Nephron (organoid): ENCODE measurements around the gene LTB4R.

ENCODE experiments used
- H3K27ac Mint-ChIP-seq, 3 experiments: 2 replicates each; pipeline ENCODE4 v1.8.0; 2020; ENCODE audit warnings: mixed read lengths in 3 of 3, mild to moderate bottlenecking in 2 of 3, moderate library complexity in 1 of 3
- H3K27me3 Mint-ChIP-seq: 2 replicates; pipeline ENCODE4 v1.8.0; 2021; ENCODE audit warnings: low read depth, mild to moderate bottlenecking, moderate library complexity, mixed read lengths
- H3K36me3 Mint-ChIP-seq: 2 replicates; pipeline ENCODE4 v1.8.0; 2020; ENCODE audit warnings: low read depth, mixed read lengths
- H3K4me1 Mint-ChIP-seq: 2 replicates; pipeline ENCODE4 v1.8.0; 2020; ENCODE audit warnings: mixed read lengths
- H3K4me3 Mint-ChIP-seq, 3 experiments: 2 replicates each; pipeline ENCODE4 v1.8.0; 2020; ENCODE audit warnings: mild to moderate bottlenecking in 3 of 3, mixed read lengths in 3 of 3, moderate library complexity in 2 of 3
- H3K9me3 Mint-ChIP-seq: 2 replicates; pipeline ENCODE4 v1.8.0; 2020; ENCODE audit warnings: mixed read lengths
- TF ChIP-seq, protein P1 (sequence below), 3 experiments: fragments of 200-600 bp; sonication (generic); IDR thresholded peaks; one replicate each; pipeline ENCODE4 v1.5.0; 2021; ENCODE audit warnings: antibody characterized with exemption in 3 of 3; ENCODE audit not compliant: unreplicated experiment in 3 of 3

LTB4R gene

GRCh38 chr14:24313913-24314312 lies 2.6 kb downstream of the LTB4R start:
- Mint-ChIP-seq H3K4me3 (no peak overlapping the region), H3K36me3 (peaks cover 7% of the 10 kb centered on the region), H3K27me3 (peaks cover 4% of the 10 kb centered on the region), H3K9me3 (no peaks in the 10 kb centered on the region), H3K27ac (peak overlapping the region in 1 of 3 experiments; percentile 33), H3K4me1 (no peaks in the 10 kb centered on the region)
- TF ChIP-seq, protein P1, sequence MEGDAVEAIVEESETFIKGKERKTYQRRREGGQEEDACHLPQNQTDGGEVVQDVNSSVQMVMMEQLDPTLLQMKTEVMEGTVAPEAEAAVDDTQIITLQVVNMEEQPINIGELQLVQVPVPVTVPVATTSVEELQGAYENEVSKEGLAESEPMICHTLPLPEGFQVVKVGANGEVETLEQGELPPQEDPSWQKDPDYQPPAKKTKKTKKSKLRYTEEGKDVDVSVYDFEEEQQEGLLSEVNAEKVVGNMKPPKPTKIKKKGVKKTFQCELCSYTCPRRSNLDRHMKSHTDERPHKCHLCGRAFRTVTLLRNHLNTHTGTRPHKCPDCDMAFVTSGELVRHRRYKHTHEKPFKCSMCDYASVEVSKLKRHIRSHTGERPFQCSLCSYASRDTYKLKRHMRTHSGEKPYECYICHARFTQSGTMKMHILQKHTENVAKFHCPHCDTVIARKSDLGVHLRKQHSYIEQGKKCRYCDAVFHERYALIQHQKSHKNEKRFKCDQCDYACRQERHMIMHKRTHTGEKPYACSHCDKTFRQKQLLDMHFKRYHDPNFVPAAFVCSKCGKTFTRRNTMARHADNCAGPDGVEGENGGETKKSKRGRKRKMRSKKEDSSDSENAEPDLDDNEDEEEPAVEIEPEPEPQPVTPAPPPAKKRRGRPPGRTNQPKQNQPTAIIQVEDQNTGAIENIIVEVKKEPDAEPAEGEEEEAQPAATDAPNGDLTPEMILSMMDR (IDR thresholded peaks at IDR 0.05; ENCODE audit: unreplicated experiment in 3 of 3): no peak

GRCh38 chr14:24314377-24315193 lies 3.3 kb downstream of the LTB4R start:
- Mint-ChIP-seq H3K36me3 (peaks cover 7% of the 10 kb centered on the region), H3K9me3 (no peaks in the 10 kb centered on the region), H3K27me3 (peaks cover 8% of the 10 kb centered on the region), H3K27ac (peak overlapping the region in 1 of 3 experiments; percentile 33), H3K4me1 (no peaks in the 10 kb centered on the region), H3K4me3 (no peak overlapping the region)
- TF ChIP-seq, protein P1 (IDR thresholded peaks at IDR 0.05; ENCODE audit: unreplicated experiment in 3 of 3): no peak

DNA sequence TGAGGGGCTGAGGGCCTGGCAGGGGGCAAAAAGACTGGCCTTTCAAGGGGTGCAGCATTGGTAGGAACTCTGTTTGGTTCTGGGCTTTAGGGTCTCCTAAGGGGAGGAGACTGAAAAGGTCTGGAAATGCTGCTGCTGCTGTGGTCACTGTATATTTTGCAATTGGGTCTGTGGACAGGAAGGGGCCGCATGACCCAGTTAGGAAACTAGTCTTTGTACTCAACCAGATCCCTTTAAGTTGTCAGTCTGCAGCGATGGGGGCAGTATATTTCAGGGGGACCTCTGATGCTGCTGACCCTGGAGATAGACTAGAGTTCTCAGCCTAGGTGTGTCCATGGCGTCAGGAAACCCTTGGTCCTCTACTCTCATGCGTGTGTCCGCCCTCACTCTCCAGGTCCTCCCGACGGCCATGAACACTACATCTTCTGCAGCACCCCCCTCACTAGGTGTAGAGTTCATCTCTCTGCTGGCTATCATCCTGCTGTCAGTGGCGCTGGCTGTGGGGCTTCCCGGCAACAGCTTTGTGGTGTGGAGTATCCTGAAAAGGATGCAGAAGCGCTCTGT lies 4.0 kb downstream of the LTB4R start:
- Mint-ChIP-seq H3K36me3 (peaks cover 3% of the 10 kb centered on the region), H3K4me3 (no peak overlapping the region), H3K27ac (no peak overlapping the region), H3K9me3 (no peaks in the 10 kb centered on the region), H3K27me3 (peaks cover 8% of the 10 kb centered on the region), H3K4me1 (no peaks in the 10 kb centered on the region)
- TF ChIP-seq, protein P1 (IDR thresholded peaks at IDR 0.05; ENCODE audit: unreplicated experiment in 3 of 3): no peak

DNA sequence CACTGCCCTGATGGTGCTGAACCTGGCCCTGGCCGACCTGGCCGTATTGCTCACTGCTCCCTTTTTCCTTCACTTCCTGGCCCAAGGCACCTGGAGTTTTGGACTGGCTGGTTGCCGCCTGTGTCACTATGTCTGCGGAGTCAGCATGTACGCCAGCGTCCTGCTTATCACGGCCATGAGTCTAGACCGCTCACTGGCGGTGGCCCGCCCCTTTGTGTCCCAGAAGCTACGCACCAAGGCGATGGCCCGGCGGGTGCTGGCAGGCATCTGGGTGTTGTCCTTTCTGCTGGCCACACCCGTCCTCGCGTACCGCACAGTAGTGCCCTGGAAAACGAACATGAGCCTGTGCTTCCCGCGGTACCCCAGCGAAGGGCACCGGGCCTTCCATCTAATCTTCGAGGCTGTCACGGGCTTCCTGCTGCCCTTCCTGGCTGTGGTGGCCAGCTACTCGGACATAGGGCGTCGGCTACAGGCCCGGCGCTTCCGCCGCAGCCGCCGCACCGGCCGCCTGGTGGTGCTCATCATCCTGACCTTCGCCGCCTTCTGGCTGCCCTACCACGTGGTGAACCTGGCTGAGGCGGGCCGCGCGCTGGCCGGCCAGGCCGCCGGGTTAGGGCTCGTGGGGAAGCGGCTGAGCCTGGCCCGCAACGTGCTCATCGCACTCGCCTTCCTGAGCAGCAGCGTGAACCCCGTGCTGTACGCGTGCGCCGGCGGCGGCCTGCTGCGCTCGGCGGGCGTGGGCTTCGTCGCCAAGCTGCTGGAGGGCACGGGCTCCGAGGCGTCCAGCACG lies 4.7 kb downstream of the LTB4R start:
- Mint-ChIP-seq H3K27ac (no peak overlapping the region), H3K27me3 (peaks cover 8% of the 10 kb centered on the region), H3K4me3 (no peak overlapping the region), H3K4me1 (no peaks in the 10 kb centered on the region), H3K9me3 (no peaks in the 10 kb centered on the region), H3K36me3 (peaks cover 3% of the 10 kb centered on the region)
- TF ChIP-seq, protein P1 (IDR thresholded peaks at IDR 0.05; ENCODE audit: unreplicated experiment in 3 of 3): no peak

DNA sequence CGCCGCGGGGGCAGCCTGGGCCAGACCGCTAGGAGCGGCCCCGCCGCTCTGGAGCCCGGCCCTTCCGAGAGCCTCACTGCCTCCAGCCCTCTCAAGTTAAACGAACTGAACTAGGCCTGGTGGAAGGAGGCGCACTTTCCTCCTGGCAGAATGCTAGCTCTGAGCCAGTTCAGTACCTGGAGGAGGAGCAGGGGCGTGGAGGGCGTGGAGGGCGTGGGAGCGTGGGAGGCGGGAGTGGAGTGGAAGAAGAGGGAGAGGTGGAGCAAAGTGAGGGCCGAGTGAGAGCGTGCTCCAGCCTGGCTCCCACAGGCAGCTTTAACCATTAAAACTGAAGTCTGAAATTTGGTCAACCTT lies 5.3 kb downstream of the LTB4R start:
- peaks cover 9% of the 10 kb centered on the region for H3K27me3 Mint-ChIP-seq
- H3K4me3 Mint-ChIP-seq: no peak overlapping the region
- peaks cover 3% of the 10 kb centered on the region for H3K36me3 Mint-ChIP-seq
- H3K4me1 Mint-ChIP-seq: no peaks in the 10 kb centered on the region
- TF ChIP-seq, protein P1 (IDR thresholded peaks at IDR 0.05; ENCODE audit: unreplicated experiment in 3 of 3): no peak
- no peak overlapping the region for H3K27ac Mint-ChIP-seq
- no peaks in the 10 kb centered on the region for H3K9me3 Mint-ChIP-seq
